ENCODE data around the gene NBAS. TPM values are rescaled to one million over a fixed set of nuclear protein-coding genes. Genes with fewer than 3 reads are reported as not detected.

The NBAS gene
- total and polyA plus RNA-seq, 8 donors = 14.5 to 96.2 (median 41.2) TPM

- Histone ChIP-seq H3K27ac (no peak overlapping the region), H3K27me3 (no peaks in the 10 kb centered on the region), H3K9me3 (no peaks in the 10 kb centered on the region), H3K4me3 (no peak overlapping the region), H3K36me3 (peaks cover 52 to 75% (median 69%) of the 10 kb centered on the region in 4 donors), H3K4me1 (peaks cover 14 to 28% (median 24%) of the 10 kb centered on the region in 4 donors)
- TF ChIP-seq CTCF (IDR thresholded peaks at IDR 0.05) (no peak), POLR2AphosphoS5 (IDR thresholded peaks at IDR 0.05) (no peak), EP300 (IDR thresholded peaks at IDR 0.05) (no peak), POLR2A (IDR thresholded peaks at IDR 0.05) (no peak)
- WGBS, 5 donors = 87 to 92% (median 92%) methylated on average over 4 of the region's 4 CpGs
- no peak for DNase-seq
- intact Hi-C loops (cut with DNase I; ENCODE audit: low total_unique reads) = no loop called here
These were observed 35.8 kb upstream of the NBAS start for GRCh38 chr2:15596968-15597367.

GRCh38 chr2:15596350-15596749 lies 35.2 kb upstream of the NBAS start:
- no peak overlapping the region for H3K4me3 ChIP-seq
- TF ChIP-seq POLR2AphosphoS5 (IDR thresholded peaks at IDR 0.05) = no peak
- no peak for TF ChIP-seq CTCF (IDR thresholded peaks at IDR 0.05)
- no peak for TF ChIP-seq EP300 (IDR thresholded peaks at IDR 0.05)
- no peak for TF ChIP-seq POLR2A (IDR thresholded peaks at IDR 0.05)
- no peaks in the 10 kb centered on the region for H3K27me3 ChIP-seq
- peaks cover 14 to 30% (median 26%) of the 10 kb centered on the region in 4 donors for H3K4me1 ChIP-seq
- H3K36me3 ChIP-seq = peaks cover 45 to 68% (median 63%) of the 10 kb centered on the region in 4 donors
- H3K27ac ChIP-seq = no peak overlapping the region
- no peak for DNase-seq
- WGBS, 5 donors = 75 to 92% (median 89%) methylated on average over 2 of the region's 2 CpGs
- no peaks in the 10 kb centered on the region for H3K9me3 ChIP-seq
- intact Hi-C loops (cut with DNase I; ENCODE audit: low total_unique reads) = no loop called here

- H3K36me3 ChIP-seq = peaks cover 42 to 64% (median 59%) of the 10 kb centered on the region in 4 donors
- TF ChIP-seq POLR2A (IDR thresholded peaks at IDR 0.05) (no peak), POLR2AphosphoS5 (IDR thresholded peaks at IDR 0.05) (no peak), EP300 (IDR thresholded peaks at IDR 0.05) (no peak), CTCF (IDR thresholded peaks at IDR 0.05) (no peak)
These were observed 34.8 kb upstream of the NBAS start for GRCh38 chr2:15595936-15596335.

GRCh38 chr2:15595342-15595905 lies 34.3 kb upstream of the NBAS start:
- DNase-seq = no peak
- intact Hi-C loops (cut with DNase I; ENCODE audit: low total_unique reads) = no loop called here
- Histone ChIP-seq H3K27ac (no peak overlapping the region), H3K36me3 (peaks cover 39 to 59% (median 54%) of the 10 kb centered on the region in 4 donors), H3K4me3 (no peak overlapping the region), H3K9me3 (no peaks in the 10 kb centered on the region), H3K27me3 (no peaks in the 10 kb centered on the region), H3K4me1 (peaks cover 14 to 36% (median 32%) of the 10 kb centered on the region in 4 donors)
- WGBS, 5 donors = 97 to 98% (median 97%) methylated on average over 6 of the region's 6 CpGs
- no peak for TF ChIP-seq EP300 (IDR thresholded peaks at IDR 0.05)
- no peak for TF ChIP-seq CTCF (IDR thresholded peaks at IDR 0.05)
- no peak for TF ChIP-seq POLR2AphosphoS5 (IDR thresholded peaks at IDR 0.05)
- no peak for TF ChIP-seq POLR2A (IDR thresholded peaks at IDR 0.05)

More at GRCh38 chr2:15595936-15596335, 34.8 kb upstream of the NBAS start:
- H3K27me3 ChIP-seq = no peaks in the 10 kb centered on the region
- 96 to 99% (median 97%) methylated on average over 4 of the region's 4 CpGs for WGBS, 5 donors
- intact Hi-C loops (cut with DNase I; ENCODE audit: low total_unique reads) = no loop called here
- DNase-seq = no peak
- H3K27ac ChIP-seq = no peak overlapping the region
- no peaks in the 10 kb centered on the region for H3K9me3 ChIP-seq
- H3K4me1 ChIP-seq = peaks cover 14 to 34% (median 31%) of the 10 kb centered on the region in 4 donors
- H3K4me3 ChIP-seq = no peak overlapping the region
